Thoracic aorta (tissue), 2 donors: ENCODE data around the gene ZNF830. TPM values are rescaled to one million over a fixed set of nuclear protein-coding genes. Genes with fewer than 3 reads are reported as not detected.
"Not testable (repeated sequence)": the region's sequence is repeated elsewhere in the genome, so short reads cannot be mapped to it uniquely, and the experiment has no call there.

Experiments
- ATAC-seq: fragments of 150-250 bp; one replicate; pipeline ENCODE4 v1.8.0; 2017; ENCODE audit warnings: low read depth; ENCODE audit not compliant: insufficient number of reproducible peaks, low FRiP score
- DNase-seq: peaks from one replicate; pipeline ENCODE4 v3.0.0-alpha.2; 2020; ENCODE audit warnings: low spot score
- H3K27ac ChIP-seq, 2 donors: fragments of 200-600 bp; sonication (generic); 1 replicate in 1 of 2; 2 replicates in 1 of 2; pipeline ENCODE4 v1.5.1; 2016; ENCODE audit warnings: mild to moderate bottlenecking in 2 of 2, moderate library complexity in 2 of 2
- H3K27me3 ChIP-seq: fragments of 200-600 bp; sonication (generic); replicated peaks from 2 replicates; pipeline ENCODE4 v1.6.0; 2016; ENCODE audit warnings: mild to moderate bottlenecking; ENCODE audit not compliant: insufficient read depth
- H3K36me3 ChIP-seq: fragments of 200-600 bp; sonication (generic); one replicate; pipeline ENCODE4 v1.5.1; 2016
- H3K4me1 ChIP-seq, 2 donors: fragments of 200-600 bp; sonication (generic); 1 replicate in 1 of 2; 2 replicates in 1 of 2; pipeline versions ENCODE4 v1.5.1 to v1.6.0; 2016; ENCODE audit warnings: low read depth in 2 of 2, mild to moderate bottlenecking in 1 of 2; ENCODE audit not compliant: control insufficient read depth in 1 of 2
- H3K4me3 ChIP-seq: fragments of 200-600 bp; sonication (generic); 2 replicates; pipeline ENCODE4 v1.5.1; 2016; ENCODE audit warnings: mild to moderate bottlenecking
- H3K9me3 ChIP-seq: fragments of 200-600 bp; sonication (generic); 2 replicates; pipeline ENCODE4 v1.5.1; 2016
- total RNA-seq, 2 donors: library from RNA; depleted of rRNA; stranded (reverse); fragments of >200 nt; gene quantifications; one replicate each; pipeline versions ENCODE4 v1.1.0 to v1.2.3, GENCODE V29; 2016
- TF ChIP-seq, protein P1 (sequence below): fragments of 200-600 bp; sonication (generic); IDR thresholded peaks from one replicate; pipeline ENCODE4 v1.5.1; 2019; ENCODE audit warnings: antibody characterized with exemption

ZNF830 gene
- total RNA-seq, 2 donors from 2014 or later: 5.1 to 20.1 TPM

DNA sequence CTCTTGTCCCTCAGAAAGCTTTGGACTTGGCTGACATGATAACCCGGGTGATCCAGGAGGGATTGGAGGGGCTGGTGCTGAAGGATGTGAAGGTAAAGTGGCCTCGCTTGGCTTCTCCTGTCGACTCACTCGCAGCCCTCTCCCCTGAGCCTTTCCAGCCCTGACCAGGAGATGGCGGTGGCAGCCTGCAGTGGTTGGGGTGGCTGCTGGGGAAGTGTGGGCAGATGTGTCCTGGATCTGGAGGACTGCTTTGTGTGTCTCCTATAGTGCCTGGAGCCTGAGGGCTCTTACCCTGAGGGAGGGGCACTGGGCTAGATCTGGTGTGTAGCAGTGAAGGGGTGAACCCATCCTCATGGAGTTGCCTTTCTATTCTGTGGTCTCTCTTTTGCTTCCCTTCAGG is 36.9 kb downstream of the ZNF830 start:
- peaks cover 27% of the 10 kb centered on the region for H3K36me3 ChIP-seq
- H3K4me1 ChIP-seq: peaks cover 6 to 17% of the 10 kb centered on the region in 2 donors
- ATAC-seq (no peak), DNase-seq (peak; percentile 17)
- TF ChIP-seq, protein P1, sequence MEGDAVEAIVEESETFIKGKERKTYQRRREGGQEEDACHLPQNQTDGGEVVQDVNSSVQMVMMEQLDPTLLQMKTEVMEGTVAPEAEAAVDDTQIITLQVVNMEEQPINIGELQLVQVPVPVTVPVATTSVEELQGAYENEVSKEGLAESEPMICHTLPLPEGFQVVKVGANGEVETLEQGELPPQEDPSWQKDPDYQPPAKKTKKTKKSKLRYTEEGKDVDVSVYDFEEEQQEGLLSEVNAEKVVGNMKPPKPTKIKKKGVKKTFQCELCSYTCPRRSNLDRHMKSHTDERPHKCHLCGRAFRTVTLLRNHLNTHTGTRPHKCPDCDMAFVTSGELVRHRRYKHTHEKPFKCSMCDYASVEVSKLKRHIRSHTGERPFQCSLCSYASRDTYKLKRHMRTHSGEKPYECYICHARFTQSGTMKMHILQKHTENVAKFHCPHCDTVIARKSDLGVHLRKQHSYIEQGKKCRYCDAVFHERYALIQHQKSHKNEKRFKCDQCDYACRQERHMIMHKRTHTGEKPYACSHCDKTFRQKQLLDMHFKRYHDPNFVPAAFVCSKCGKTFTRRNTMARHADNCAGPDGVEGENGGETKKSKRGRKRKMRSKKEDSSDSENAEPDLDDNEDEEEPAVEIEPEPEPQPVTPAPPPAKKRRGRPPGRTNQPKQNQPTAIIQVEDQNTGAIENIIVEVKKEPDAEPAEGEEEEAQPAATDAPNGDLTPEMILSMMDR: peak; percentile 25
- H3K9me3 ChIP-seq: no peaks in the 10 kb centered on the region
- H3K4me3 ChIP-seq: no peak overlapping the region
- peak overlapping the region; percentile 71 to 72 for H3K27ac ChIP-seq
- H3K27me3 ChIP-seq: no peaks in the 10 kb centered on the region

GRCh38 chr17:34999456-34999855 is 38.1 kb downstream of the ZNF830 start:
- no peak overlapping the region for H3K27ac ChIP-seq
- ATAC-seq (no peak), DNase-seq (no peak)
- TF ChIP-seq, protein P1: no peak
- H3K27me3 ChIP-seq: no peaks in the 10 kb centered on the region
- peaks cover 6 to 17% of the 10 kb centered on the region in 2 donors for H3K4me1 ChIP-seq
- peaks cover 17% of the 10 kb centered on the region for H3K36me3 ChIP-seq
- H3K9me3 ChIP-seq: no peaks in the 10 kb centered on the region
- H3K4me3 ChIP-seq: no peak overlapping the region

DNA sequence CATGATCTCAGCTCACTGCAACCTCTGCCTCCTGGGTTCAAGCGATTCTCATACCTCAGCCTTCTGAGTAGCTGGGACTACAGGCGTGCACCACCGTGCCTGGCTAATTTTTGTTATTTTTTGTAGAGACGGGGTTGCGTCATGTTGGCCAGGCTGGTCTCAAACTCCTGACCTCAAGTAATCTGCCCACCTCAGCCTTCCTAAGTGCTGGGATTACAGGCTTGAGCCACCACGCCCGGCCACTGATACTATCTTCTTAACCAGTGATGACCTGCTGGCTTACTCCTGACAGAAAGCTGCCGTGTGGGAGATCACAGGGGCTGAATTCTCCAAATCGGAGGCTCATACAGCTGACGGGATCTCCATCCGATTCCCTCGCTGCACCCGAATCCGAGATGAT is 39.6 kb downstream of the ZNF830 start:
- ATAC-seq, DNase-seq, H3K9me3 ChIP-seq, H3K4me3 ChIP-seq, H3K27ac ChIP-seq, H3K27me3 ChIP-seq: not testable (repeated sequence)
- Histone ChIP-seq H3K4me1 (peaks cover 6 to 17% of the 10 kb centered on the region in 2 donors), H3K36me3 (peaks cover 18% of the 10 kb centered on the region)

DNA sequence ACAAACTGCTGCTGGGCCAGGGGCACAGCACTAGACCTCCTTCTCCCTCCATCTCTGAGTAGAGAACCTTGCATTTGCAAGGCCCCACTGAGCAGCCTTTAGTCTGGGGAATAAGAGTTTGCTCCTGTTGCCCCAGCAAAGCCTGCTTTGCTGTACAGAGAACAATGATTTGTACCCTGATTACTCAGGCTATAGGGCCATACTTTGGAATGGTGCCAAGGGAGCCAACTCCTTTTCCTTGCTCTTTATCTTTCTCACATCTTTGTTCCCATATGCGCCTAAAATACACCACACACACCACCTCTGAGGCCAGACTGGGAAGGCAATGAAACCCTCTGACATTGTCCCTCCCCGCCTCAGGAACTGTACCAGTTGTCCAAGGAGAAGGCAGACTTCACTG is 40.2 kb downstream of the ZNF830 start:
- no peak for DNase-seq
- ATAC-seq: no peak
- H3K4me3 ChIP-seq: no peak overlapping the region
- TF ChIP-seq, protein P1: no peak
- no peaks in the 10 kb centered on the region for H3K27me3 ChIP-seq
- H3K27ac ChIP-seq: no peak overlapping the region
- H3K36me3 ChIP-seq: peaks cover 17% of the 10 kb centered on the region
- no peaks in the 10 kb centered on the region for H3K9me3 ChIP-seq
- H3K4me1 ChIP-seq: peaks cover 6 to 17% of the 10 kb centered on the region in 2 donors

GRCh38 chr17:35002876-35003551 is 41.7 kb downstream of the ZNF830 start:
- no peak overlapping the region for H3K27ac ChIP-seq

More at GRCh38 chr17:35002876-35003551, 41.7 kb downstream of the ZNF830 start:
- Histone ChIP-seq H3K4me3 (no peak overlapping the region), H3K9me3 (no peaks in the 10 kb centered on the region), H3K4me1 (peaks cover 0 to 3% of the 10 kb centered on the region in 2 donors), H3K27me3 (no peaks in the 10 kb centered on the region), H3K36me3 (peaks cover 25% of the 10 kb centered on the region)
- TF ChIP-seq, protein P1: no peak
- no peak for DNase-seq
- ATAC-seq: no peak
